ENCODE measurements around the gene C18orf63. TPM values are rescaled to one million over a fixed set of nuclear protein-coding genes. Genes with fewer than 3 reads are reported as not detected.

C18orf63 gene
- total RNA-seq, 1 experiment from 2014 or later, result not detected

DNA sequence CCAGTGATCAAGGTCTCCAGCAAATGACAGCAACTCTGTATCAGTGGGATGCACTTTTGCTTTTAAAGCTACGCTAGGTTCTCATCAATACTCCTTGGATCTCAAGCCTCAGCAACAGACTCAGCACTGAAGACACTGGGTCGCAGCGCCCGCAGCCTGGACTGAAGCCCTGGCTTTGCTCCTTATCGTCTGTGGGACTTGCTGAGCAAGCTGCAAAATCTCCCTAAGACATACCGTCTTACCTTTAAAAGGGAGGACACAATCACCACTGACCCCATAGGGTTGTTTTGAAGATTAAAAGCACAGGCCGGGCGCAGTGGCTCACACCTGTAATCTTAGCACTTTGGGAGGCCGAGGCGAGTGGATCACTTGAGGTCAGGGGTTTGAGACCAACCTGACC lies 32.0 kb upstream of the C18orf63 start:
- ATAC-seq, result no peak
- H3K27me3 Mint-ChIP-seq (ENCODE audit: low read depth), result no peaks in the 10 kb centered on the region
- peak overlapping the region; percentile 99 for H3K27ac Mint-ChIP-seq
- no peaks in the 10 kb centered on the region for H3K9me3 Mint-ChIP-seq
- ChIA-PET CTCF (interaction anchor here (1.0 to 1.9 kb wide), 2 partner anchors 59 to 210 kb away, joined by 3 to 4 read pairs; no protein-coding TSS in a partner anchor), POLR2A (no interaction called here)
- peaks cover 11% of the 10 kb centered on the region for H3K36me3 Mint-ChIP-seq
- DNase-seq (ENCODE audit: low spot score), result no peak
- H3K4me1 Mint-ChIP-seq, result peaks cover 78% of the 10 kb centered on the region
- peak overlapping the region; percentile 38; the same call in 1 of the 2 replicates for H3K4me3 Mint-ChIP-seq
- TF ChIP-seq RELA (CRISPR knock-in tag; IDR thresholded peaks at IDR 0.05; ENCODE audit: borderline replicate concordance) (no peak), KAT7 (CRISPR knock-in tag; IDR thresholded peaks at IDR 0.05; ENCODE audit: borderline replicate concordance) (no peak), CREM (CRISPR knock-in tag; IDR thresholded peaks at IDR 0.05) (no peak), ATF1 (CRISPR knock-in tag; IDR thresholded peaks at IDR 0.05) (no peak), RORB (CRISPR knock-in tag; IDR thresholded peaks at IDR 0.05) (no peak), NR3C1 (CRISPR knock-in tag; conservative IDR thresholded peaks at IDR 0.05; ENCODE audit: low read depth) (no peak), FOXJ3 (CRISPR knock-in tag; IDR thresholded peaks at IDR 0.05; ENCODE audit: borderline replicate concordance) (no peak)
- TF ChIP-seq, protein P1, sequence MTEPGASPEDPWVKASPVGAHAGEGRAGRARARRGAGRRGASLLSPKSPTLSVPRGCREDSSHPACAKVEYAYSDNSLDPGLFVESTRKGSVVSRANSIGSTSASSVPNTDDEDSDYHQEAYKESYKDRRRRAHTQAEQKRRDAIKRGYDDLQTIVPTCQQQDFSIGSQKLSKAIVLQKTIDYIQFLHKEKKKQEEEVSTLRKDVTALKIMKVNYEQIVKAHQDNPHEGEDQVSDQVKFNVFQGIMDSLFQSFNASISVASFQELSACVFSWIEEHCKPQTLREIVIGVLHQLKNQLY (CRISPR knock-in tag; IDR thresholded peaks at IDR 0.05), result no peak
- TF ChIP-seq, protein P2, sequence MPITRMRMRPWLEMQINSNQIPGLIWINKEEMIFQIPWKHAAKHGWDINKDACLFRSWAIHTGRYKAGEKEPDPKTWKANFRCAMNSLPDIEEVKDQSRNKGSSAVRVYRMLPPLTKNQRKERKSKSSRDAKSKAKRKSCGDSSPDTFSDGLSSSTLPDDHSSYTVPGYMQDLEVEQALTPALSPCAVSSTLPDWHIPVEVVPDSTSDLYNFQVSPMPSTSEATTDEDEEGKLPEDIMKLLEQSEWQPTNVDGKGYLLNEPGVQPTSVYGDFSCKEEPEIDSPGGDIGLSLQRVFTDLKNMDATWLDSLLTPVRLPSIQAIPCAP (CRISPR knock-in tag; IDR thresholded peaks at IDR 0.05), result no peak
- TF ChIP-seq, protein P3, sequence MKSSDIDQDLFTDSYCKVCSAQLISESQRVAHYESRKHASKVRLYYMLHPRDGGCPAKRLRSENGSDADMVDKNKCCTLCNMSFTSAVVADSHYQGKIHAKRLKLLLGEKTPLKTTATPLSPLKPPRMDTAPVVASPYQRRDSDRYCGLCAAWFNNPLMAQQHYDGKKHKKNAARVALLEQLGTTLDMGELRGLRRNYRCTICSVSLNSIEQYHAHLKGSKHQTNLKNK (CRISPR knock-in tag; IDR thresholded peaks at IDR 0.05), result no peak
- TF ChIP-seq, protein P4, sequence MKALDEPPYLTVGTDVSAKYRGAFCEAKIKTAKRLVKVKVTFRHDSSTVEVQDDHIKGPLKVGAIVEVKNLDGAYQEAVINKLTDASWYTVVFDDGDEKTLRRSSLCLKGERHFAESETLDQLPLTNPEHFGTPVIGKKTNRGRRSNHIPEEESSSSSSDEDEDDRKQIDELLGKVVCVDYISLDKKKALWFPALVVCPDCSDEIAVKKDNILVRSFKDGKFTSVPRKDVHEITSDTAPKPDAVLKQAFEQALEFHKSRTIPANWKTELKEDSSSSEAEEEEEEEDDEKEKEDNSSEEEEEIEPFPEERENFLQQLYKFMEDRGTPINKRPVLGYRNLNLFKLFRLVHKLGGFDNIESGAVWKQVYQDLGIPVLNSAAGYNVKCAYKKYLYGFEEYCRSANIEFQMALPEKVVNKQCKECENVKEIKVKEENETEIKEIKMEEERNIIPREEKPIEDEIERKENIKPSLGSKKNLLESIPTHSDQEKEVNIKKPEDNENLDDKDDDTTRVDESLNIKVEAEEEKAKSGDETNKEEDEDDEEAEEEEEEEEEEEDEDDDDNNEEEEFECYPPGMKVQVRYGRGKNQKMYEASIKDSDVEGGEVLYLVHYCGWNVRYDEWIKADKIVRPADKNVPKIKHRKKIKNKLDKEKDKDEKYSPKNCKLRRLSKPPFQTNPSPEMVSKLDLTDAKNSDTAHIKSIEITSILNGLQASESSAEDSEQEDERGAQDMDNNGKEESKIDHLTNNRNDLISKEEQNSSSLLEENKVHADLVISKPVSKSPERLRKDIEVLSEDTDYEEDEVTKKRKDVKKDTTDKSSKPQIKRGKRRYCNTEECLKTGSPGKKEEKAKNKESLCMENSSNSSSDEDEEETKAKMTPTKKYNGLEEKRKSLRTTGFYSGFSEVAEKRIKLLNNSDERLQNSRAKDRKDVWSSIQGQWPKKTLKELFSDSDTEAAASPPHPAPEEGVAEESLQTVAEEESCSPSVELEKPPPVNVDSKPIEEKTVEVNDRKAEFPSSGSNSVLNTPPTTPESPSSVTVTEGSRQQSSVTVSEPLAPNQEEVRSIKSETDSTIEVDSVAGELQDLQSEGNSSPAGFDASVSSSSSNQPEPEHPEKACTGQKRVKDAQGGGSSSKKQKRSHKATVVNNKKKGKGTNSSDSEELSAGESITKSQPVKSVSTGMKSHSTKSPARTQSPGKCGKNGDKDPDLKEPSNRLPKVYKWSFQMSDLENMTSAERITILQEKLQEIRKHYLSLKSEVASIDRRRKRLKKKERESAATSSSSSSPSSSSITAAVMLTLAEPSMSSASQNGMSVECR (CRISPR knock-in tag; IDR thresholded peaks at IDR 0.05; ENCODE audit: borderline replicate concordance), result no peak
- TF ChIP-seq, protein P5, sequence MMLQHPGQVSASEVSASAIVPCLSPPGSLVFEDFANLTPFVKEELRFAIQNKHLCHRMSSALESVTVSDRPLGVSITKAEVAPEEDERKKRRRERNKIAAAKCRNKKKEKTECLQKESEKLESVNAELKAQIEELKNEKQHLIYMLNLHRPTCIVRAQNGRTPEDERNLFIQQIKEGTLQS (CRISPR knock-in tag; conservative IDR thresholded peaks at IDR 0.05), result no peak
- TF ChIP-seq, protein P6, sequence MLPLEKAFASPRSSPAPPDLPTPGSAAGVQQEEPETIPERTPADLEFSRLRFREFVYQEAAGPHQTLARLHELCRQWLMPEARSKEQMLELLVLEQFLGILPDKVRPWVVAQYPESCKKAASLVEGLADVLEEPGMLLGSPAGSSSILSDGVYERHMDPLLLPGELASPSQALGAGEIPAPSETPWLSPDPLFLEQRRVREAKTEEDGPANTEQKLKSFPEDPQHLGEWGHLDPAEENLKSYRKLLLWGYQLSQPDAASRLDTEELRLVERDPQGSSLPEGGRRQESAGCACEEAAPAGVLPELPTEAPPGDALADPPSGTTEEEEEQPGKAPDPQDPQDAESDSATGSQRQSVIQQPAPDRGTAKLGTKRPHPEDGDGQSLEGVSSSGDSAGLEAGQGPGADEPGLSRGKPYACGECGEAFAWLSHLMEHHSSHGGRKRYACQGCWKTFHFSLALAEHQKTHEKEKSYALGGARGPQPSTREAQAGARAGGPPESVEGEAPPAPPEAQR (CRISPR knock-in tag; IDR thresholded peaks at IDR 0.05), result no peak

DNA sequence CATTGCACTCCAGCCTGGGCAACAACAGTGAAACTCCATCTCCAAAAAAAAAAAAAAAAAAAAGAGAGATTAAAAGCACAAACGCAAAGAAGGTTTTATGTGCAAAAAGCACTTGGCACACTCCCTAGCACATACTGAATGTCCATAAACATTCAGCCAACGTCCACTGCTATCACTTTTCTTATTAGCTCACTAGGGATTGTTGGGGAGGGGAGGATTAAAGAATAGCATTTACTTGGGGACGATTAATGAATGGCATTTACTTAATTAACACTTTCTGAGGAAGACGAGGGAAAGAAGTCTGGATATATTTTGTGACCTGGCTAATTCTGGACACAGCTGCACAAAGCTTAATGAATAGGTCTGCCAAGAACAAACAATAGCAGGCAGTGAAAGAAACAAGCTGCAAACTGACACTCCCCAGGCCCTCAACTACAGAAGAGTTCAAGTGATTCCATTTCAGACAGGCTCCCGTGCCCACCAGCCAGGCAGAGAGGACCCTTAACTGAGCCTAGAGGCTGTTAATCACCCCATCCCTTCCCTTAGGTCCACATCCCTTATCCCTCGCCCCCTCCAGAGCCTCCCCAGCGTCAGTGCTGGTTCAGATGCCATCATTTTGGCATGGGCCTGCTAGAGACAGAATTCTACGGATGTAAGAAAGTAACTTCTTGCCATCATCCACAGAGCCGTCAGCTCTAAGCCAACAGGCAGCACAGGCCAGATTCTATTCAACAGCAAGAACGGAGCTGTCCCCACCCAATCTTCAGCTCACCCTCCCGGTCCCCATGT lies 31.3 kb upstream of the C18orf63 start:
- CTCF ChIA-PET, result interaction anchor here (1.0 to 1.9 kb wide), 2 partner anchors 58 to 209 kb away, joined by 3 to 4 read pairs; no protein-coding TSS in a partner anchor
- Mint-ChIP-seq H3K27ac (peak overlapping the region; percentile 99), H3K4me1 (peaks cover 82% of the 10 kb centered on the region), H3K9me3 (no peaks in the 10 kb centered on the region), H3K4me3 (no peak overlapping the region), H3K27me3 (ENCODE audit: low read depth) (no peaks in the 10 kb centered on the region), H3K36me3 (peaks cover 13% of the 10 kb centered on the region)
- ATAC-seq, result no peak
- POLR2A ChIA-PET, result no interaction called here
- no peak for DNase-seq (ENCODE audit: low spot score)
- TF ChIP-seq GABPB1 (CRISPR knock-in tag; IDR thresholded peaks at IDR 0.05) (no peak), GTF2I (CRISPR knock-in tag; conservative IDR thresholded peaks at IDR 0.05) (no peak), FOXK1 (CRISPR knock-in tag; IDR thresholded peaks at IDR 0.05) (no peak), FOXP1 (CRISPR knock-in tag; IDR thresholded peaks at IDR 0.05; ENCODE audit: borderline replicate concordance) (no peak), NR1H2 (CRISPR knock-in tag; IDR thresholded peaks at IDR 0.05) (no peak)
- TF ChIP-seq, protein P7, sequence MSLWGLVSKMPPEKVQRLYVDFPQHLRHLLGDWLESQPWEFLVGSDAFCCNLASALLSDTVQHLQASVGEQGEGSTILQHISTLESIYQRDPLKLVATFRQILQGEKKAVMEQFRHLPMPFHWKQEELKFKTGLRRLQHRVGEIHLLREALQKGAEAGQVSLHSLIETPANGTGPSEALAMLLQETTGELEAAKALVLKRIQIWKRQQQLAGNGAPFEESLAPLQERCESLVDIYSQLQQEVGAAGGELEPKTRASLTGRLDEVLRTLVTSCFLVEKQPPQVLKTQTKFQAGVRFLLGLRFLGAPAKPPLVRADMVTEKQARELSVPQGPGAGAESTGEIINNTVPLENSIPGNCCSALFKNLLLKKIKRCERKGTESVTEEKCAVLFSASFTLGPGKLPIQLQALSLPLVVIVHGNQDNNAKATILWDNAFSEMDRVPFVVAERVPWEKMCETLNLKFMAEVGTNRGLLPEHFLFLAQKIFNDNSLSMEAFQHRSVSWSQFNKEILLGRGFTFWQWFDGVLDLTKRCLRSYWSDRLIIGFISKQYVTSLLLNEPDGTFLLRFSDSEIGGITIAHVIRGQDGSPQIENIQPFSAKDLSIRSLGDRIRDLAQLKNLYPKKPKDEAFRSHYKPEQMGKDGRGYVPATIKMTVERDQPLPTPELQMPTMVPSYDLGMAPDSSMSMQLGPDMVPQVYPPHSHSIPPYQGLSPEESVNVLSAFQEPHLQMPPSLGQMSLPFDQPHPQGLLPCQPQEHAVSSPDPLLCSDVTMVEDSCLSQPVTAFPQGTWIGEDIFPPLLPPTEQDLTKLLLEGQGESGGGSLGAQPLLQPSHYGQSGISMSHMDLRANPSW (CRISPR knock-in tag; conservative IDR thresholded peaks at IDR 0.05; ENCODE audit: low read depth), result no peak
- TF ChIP-seq, protein P8, sequence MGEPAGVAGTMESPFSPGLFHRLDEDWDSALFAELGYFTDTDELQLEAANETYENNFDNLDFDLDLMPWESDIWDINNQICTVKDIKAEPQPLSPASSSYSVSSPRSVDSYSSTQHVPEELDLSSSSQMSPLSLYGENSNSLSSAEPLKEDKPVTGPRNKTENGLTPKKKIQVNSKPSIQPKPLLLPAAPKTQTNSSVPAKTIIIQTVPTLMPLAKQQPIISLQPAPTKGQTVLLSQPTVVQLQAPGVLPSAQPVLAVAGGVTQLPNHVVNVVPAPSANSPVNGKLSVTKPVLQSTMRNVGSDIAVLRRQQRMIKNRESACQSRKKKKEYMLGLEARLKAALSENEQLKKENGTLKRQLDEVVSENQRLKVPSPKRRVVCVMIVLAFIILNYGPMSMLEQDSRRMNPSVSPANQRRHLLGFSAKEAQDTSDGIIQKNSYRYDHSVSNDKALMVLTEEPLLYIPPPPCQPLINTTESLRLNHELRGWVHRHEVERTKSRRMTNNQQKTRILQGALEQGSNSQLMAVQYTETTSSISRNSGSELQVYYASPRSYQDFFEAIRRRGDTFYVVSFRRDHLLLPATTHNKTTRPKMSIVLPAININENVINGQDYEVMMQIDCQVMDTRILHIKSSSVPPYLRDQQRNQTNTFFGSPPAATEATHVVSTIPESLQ (CRISPR knock-in tag; IDR thresholded peaks at IDR 0.05), result no peak
